ENCODE results near the gene STX3. TPM values are rescaled to one million over a fixed set of nuclear protein-coding genes. Genes with fewer than 3 reads are reported as not detected.

Gene STX3
- total RNA-seq, 1 experiment from 2014 or later = 20.4 TPM

DNA sequence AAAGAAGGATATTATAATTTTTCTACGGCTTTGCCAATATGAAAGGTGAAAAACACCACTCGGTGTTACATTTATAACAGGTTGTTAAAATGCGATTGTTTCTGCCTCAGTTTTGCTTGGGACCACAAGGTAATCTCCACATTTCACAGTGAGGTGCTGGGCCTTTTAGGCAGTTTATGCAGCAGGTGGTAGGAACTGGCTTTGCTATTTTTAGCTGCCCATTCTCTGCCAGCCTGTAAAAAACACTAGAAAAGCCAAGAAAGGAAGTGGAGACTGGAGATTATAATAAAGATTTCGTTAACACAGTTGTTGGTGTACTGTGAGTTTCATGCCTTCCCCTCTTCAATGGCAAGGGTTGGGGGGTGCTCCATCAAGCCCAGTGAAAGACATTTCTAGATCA, 63.4 kb downstream of the STX3 start:
- Histone ChIP-seq H3K9ac (ENCODE audit: low read length) (no peak overlapping the region), H3K4me3 (replicated peaks in 1 of 2; ENCODE audit: low read depth in 1 of 2, low read length in 2 of 2) (no peak overlapping the region), H3K9me2 (ENCODE audit: insufficient read depth) (no peaks in the 10 kb centered on the region), H3K36me3 (ENCODE audit: control insufficient read depth in 1 of 2, insufficient read depth in 2 of 2, low read length in 2 of 2) (no peaks in the 10 kb centered on the region), H3K27me3 (ENCODE audit: insufficient read depth, low read length) (no peaks in the 10 kb centered on the region), H4K20me1 (ENCODE audit: insufficient read depth) (no peaks in the 10 kb centered on the region), H2AFZ (ENCODE audit: low read depth, low read length, poor library complexity, severe bottlenecking) (no peak overlapping the region), H3K79me2 (ENCODE audit: insufficient read depth, low read length) (no peaks in the 10 kb centered on the region), H3K27ac (ENCODE audit: low read depth, low read length) (no peak overlapping the region), H3K4me2 (ENCODE audit: low read length) (no peak overlapping the region), H3K4me1 (ENCODE audit: control insufficient read depth in 1 of 2, insufficient read depth in 2 of 2, low read length in 2 of 2) (peaks cover 0 to 4% of the 10 kb centered on the region in 2 experiments; a peak in 1 of 4 replicates), H3K9me3 (ENCODE audit: control insufficient read depth in 1 of 2, insufficient read depth in 1 of 2, low read depth in 1 of 2, low read length in 2 of 2) (no peaks in the 10 kb centered on the region)
- ATAC-seq (no peak), DNase-seq (ENCODE audit: low read depth, low spot score) (no peak)
- intact Hi-C loops (cut with micrococcal nuclease) = no loop called here
- no TSS peak for BruUV-seq (replicated peaks)
- TF ChIP-seq CBX3 (IDR thresholded peaks at IDR 0.05; ENCODE audit: low read depth) (no peak), POLR2AphosphoS5 (IDR thresholded peaks at IDR 0.05; ENCODE audit: low read depth, low read length) (no peak), SRF (IDR thresholded peaks at IDR 0.05; ENCODE audit: low read depth) (no peak), CEBPB (IDR thresholded peaks at IDR 0.05; ENCODE audit: low read depth) (no peak), EZH2 (IDR thresholded peaks at IDR 0.05) (no peak), ZNF274 (IDR thresholded peaks at IDR 0.05; ENCODE audit: low read depth, low read length) (no peak), ELF1 (IDR thresholded peaks at IDR 0.05; ENCODE audit: borderline replicate concordance, low read depth) (no peak), FOSL1 (IDR thresholded peaks at IDR 0.05; ENCODE audit: low read depth) (no peak), SIN3A (IDR thresholded peaks at IDR 0.05; ENCODE audit: low read depth) (no peak), EZH2phosphoT487 (IDR thresholded peaks at IDR 0.05; ENCODE audit: borderline replicate concordance) (no peak), YY1 (IDR thresholded peaks at IDR 0.05; ENCODE audit: extremely low read depth, insufficient replicate concordance, low read depth, low read length) (no peak), RAD21 (IDR thresholded peaks at IDR 0.05; ENCODE audit: low read depth) (no peak)
- TF ChIP-seq, protein P1, sequence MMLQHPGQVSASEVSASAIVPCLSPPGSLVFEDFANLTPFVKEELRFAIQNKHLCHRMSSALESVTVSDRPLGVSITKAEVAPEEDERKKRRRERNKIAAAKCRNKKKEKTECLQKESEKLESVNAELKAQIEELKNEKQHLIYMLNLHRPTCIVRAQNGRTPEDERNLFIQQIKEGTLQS (IDR thresholded peaks at IDR 0.05) = no peak
- RAD21 ChIA-PET (ENCODE audit: low non-redundant PET in 1 of 2, low total read pairs in 2 of 2, uncharacterized antibody in 2 of 2, unreplicated experiment in 2 of 2) = no interaction called here
- CTCF ChIA-PET = interaction anchor here (0.7 kb wide), 1 partner anchor 101 kb away, joined by 4 read pairs; no protein-coding TSS in a partner anchor
- POLR2A ChIA-PET = no interaction called here
